SK-N-MC (cell line): Measurements from ENCODE around the gene NTN5.
"Not testable (repeated sequence)": the region's sequence is repeated elsewhere in the genome, so short reads cannot be mapped to it uniquely, and the experiment has no call there.

Experiments used
- DNase-seq: peaks from one replicate; pipeline ENCODE4 v3.0.0-alpha.2; 2011; ENCODE audit warnings: low read depth, low spot score
- H3K27ac ChIP-seq: fragments of 200-600 bp; sonication (generic); 2 replicates; pipeline ENCODE4 v1.5.1; 2016; ENCODE audit warnings: mixed run types
- H3K36me3 ChIP-seq: fragments of 200-600 bp; sonication (generic); 2 replicates; pipeline ENCODE4 v1.6.1; 2017; ENCODE audit warnings: antibody characterized with exemption, low read length, mixed read lengths; ENCODE audit not compliant: insufficient read depth
- H3K4me3 ChIP-seq: fragments of 200-600 bp; sonication (generic); 2 replicates; pipeline ENCODE4 v1.5.1; 2016
- H3K9ac ChIP-seq: fragments of 200-600 bp; sonication (generic); 2 replicates; pipeline ENCODE4 v1.8.0; 2017; ENCODE audit warnings: mixed run types, mixed read lengths; ENCODE audit not compliant: insufficient read length
- H3K9me3 ChIP-seq: fragments of 200-600 bp; sonication (generic); 2 replicates; pipeline ENCODE4 v1.6.1; 2017; ENCODE audit warnings: low read depth, mild to moderate bottlenecking, antibody characterized with exemption, low read length, moderate library complexity, mixed read lengths
- EZH2 ChIP-seq: fragments of 200-600 bp; sonication (generic); IDR thresholded peaks from one replicate; pipeline ENCODE4 v1.6.1; 2017; ENCODE audit warnings: antibody characterized with exemption
- FOXP2 ChIP-seq: optimal IDR thresholded peaks from 2 replicates; pipeline ENCODE3; 2011; ENCODE audit warnings: mild to moderate bottlenecking, moderate library complexity; ENCODE audit not compliant: insufficient read depth; ENCODE audit errors: extremely low read length, control extremely low read depth
- POLR2AphosphoS5 ChIP-seq: IDR thresholded peaks from 2 replicates; pipeline ENCODE4 v1.6.1; 2012; ENCODE audit warnings: mild to moderate bottlenecking, low read depth, low read length, borderline replicate concordance

Gene NTN5

GRCh38 chr19:48636859-48637448 is 35.9 kb downstream of the NTN5 start, which contains the start of gene DBP:
Gene DBP (minus strand): TSS chr19:48637379. CDS start chr19:48636994, 385 bp downstream.
- Histone ChIP-seq H3K36me3 (no peaks in the 10 kb centered on the region), H3K9me3 (no peaks in the 10 kb centered on the region), H3K4me3 (peak within 1 kb of the TSS; percentile 88), H3K9ac (peak within 1 kb of the TSS; percentile 92), H3K27ac (peak within 1 kb of the TSS; percentile 99)
- no peak for DNase-seq
- TF ChIP-seq POLR2AphosphoS5: peak; percentile 42; the same call in 1 of the 2 replicates
- no peak for TF ChIP-seq EZH2

GRCh38 chr19:48635966-48636858 is 36.6 kb downstream of the NTN5 start:
- no peaks in the 10 kb centered on the region for H3K9me3 ChIP-seq
- H3K36me3 ChIP-seq: peaks cover 4% of the 10 kb centered on the region; the same call in 1 of the 2 replicates
- H3K4me3 ChIP-seq: peak overlapping the region; percentile 88
- H3K27ac ChIP-seq: no peak overlapping the region
- TF ChIP-seq FOXP2 (no peak), EZH2 (no peak), POLR2AphosphoS5 (no peak)
- no peak for DNase-seq
- H3K9ac ChIP-seq: peak overlapping the region; percentile 80

DNA sequence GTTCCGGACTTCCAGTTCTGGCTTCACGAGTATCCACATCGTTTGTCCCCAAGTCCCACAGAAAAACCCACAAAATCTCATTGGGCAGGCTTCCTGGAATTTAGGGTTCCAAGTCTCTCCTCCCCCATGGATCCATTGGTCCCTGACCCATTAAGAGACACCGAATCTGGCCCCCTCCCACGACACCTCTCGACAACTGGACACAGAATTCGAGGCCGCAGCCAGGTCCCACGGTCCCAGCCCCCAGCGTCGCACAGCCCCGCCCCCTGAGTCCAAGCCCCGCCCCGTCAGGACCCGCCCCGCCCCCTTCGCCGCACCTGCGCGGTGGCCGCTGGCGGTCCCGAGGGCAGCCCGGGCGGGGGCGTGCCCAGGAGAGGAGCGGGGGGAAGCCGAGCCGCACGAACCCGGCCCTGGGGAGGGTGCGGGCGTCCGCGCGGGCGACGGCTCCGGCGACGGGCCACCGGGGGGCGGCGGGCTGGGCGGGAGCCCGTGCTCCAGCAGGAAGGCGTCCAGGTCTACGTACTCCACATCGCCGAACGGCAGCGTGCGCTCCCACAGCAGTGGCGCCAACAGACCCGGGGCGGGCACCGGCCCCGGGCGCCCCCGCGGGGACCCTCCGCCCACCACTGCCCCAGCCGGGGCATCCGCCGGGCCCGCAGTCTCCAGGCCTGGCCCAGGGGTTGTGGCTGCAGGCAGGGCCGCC is 37.4 kb downstream of the NTN5 start:
- Histone ChIP-seq H3K27ac (peak overlapping the region; percentile 97), H3K9me3 (no peaks in the 10 kb centered on the region), H3K36me3 (peaks cover 5% of the 10 kb centered on the region; the same call in 1 of the 2 replicates), H3K9ac (peak overlapping the region; percentile 80), H3K4me3 (peak overlapping the region; percentile 88)
- TF ChIP-seq POLR2AphosphoS5: peak; percentile 60
- no peak for TF ChIP-seq FOXP2
- no peak for DNase-seq

GRCh38 chr19:48634424-48635262 is 38.2 kb downstream of the NTN5 start:
- Histone ChIP-seq H3K9ac (peak overlapping the region; percentile 78), H3K9me3 (no peaks in the 10 kb centered on the region), H3K36me3 (peaks cover 5% of the 10 kb centered on the region; the same call in 1 of the 2 replicates), H3K4me3 (peak overlapping the region; percentile 88), H3K27ac (peak overlapping the region; percentile 97)
- DNase-seq: no peak
- TF ChIP-seq EZH2: no peak
- TF ChIP-seq FOXP2: peak; percentile 59
- TF ChIP-seq POLR2AphosphoS5: peak; percentile 78; the same call in 1 of the 2 replicates

DNA sequence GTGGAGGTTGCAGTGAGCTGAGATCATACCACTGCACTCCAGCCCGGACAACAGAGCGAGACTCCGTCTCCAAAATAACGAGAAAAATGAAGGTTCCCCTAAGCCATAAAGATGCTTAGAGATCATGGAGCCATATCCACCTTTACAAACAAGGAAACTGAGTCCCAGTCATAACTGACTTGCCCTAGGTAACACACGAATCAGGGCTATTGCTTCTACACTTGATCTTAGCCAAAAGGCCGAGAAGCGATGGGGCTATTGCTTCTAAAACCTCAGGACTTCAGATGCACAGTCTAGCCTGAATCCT is 38.8 kb downstream of the NTN5 start:
- H3K9ac ChIP-seq: peak overlapping the region; percentile 78
- peak overlapping the region; percentile 97 for H3K27ac ChIP-seq
- DNase-seq: no peak
- H3K4me3 ChIP-seq: peak overlapping the region; percentile 88
- H3K9me3 ChIP-seq: no peaks in the 10 kb centered on the region
- TF ChIP-seq POLR2AphosphoS5: no peak
- TF ChIP-seq EZH2: no peak
- TF ChIP-seq FOXP2: no peak
- peaks cover 5% of the 10 kb centered on the region; the same call in 1 of the 2 replicates for H3K36me3 ChIP-seq

- DNase-seq: no peak
- H3K4me3 ChIP-seq: peak overlapping the region; percentile 88
Observed at GRCh38 chr19:48633148-48634035, 39.4 kb downstream of the NTN5 start.

DNA sequence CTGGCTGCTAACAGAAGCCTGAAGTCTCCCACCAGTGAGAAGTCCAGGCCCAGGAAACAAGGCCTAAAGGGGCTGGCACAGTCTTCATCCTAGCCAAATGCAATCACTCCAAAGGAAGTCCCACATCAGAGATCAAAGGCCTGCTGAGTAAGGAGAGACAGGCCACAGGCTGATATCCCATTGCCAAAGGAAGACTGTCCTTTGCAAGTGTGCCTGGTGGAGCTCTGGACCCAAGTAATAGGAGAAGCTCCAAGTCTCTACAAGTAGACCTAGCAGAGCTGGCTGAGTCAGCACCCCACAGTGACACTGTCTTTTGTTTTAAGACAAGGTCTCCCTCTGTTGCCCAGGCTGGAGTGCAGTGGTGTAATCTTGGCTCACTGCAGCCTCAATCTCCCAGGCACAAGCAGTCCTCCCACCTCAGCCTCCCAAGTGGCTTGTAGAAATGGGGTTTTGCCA is 40.1 kb downstream of the NTN5 start:
- peak overlapping the region; percentile 88 for H3K4me3 ChIP-seq
- H3K9ac ChIP-seq: no peak overlapping the region
- H3K9me3 ChIP-seq: no peaks in the 10 kb centered on the region
- DNase-seq: no peak
- H3K27ac ChIP-seq: peak overlapping the region; percentile 97
- TF ChIP-seq POLR2AphosphoS5 (no peak), FOXP2 (no peak)
- peaks cover 5% of the 10 kb centered on the region; the same call in 1 of the 2 replicates for H3K36me3 ChIP-seq

More at GRCh38 chr19:48633148-48634035, 39.4 kb downstream of the NTN5 start:
- Histone ChIP-seq H3K27ac (peak overlapping the region; percentile 97), H3K9me3 (no peaks in the 10 kb centered on the region), H3K36me3 (peaks cover 5% of the 10 kb centered on the region; the same call in 1 of the 2 replicates), H3K9ac (peak overlapping the region; percentile 78)
- TF ChIP-seq POLR2AphosphoS5 (no peak), EZH2 (no peak), FOXP2 (no peak)

GRCh38 chr19:48632286-48632685 is 40.5 kb downstream of the NTN5 start:
- Histone ChIP-seq H3K27ac (peak overlapping the region; percentile 97), H3K4me3 (peak overlapping the region; percentile 88)
- not testable (repeated sequence) for H3K36me3 ChIP-seq

More at GRCh38 chr19:48632286-48632685, 40.5 kb downstream of the NTN5 start:
- DNase-seq, H3K9ac ChIP-seq, H3K9me3 ChIP-seq: not testable (repeated sequence)
